Stimulated activated CD4-positive, alpha-beta T cell treated with anti-CD3 and anti-CD28 coated beads, TNF-alpha, amount 100 ng/mL, for 4 hours (primary cell): ENCODE data around the gene CLCN2.
"Not testable (repeated sequence)": the region's sequence is repeated elsewhere in the genome, so short reads cannot be mapped to it uniquely, and the experiment has no call there.

Source experiments
- DNase-seq, 3 experiments: peaks; one replicate each; pipeline ENCODE4 v3.0.0-alpha.2; 2020; ENCODE audit warnings: low read depth in 3 of 3

CLCN2 gene

GRCh38 chr3:184345317-184346144 is 15.9 kb downstream of the CLCN2 start:
- DNase-seq, result no peak

- no peak for DNase-seq
These were observed 16.7 kb downstream of the CLCN2 start for GRCh38 chr3:184344579-184345316.

GRCh38 chr3:184343200-184343876 is 18.1 kb downstream of the CLCN2 start:
- DNase-seq, result no peak

DNA sequence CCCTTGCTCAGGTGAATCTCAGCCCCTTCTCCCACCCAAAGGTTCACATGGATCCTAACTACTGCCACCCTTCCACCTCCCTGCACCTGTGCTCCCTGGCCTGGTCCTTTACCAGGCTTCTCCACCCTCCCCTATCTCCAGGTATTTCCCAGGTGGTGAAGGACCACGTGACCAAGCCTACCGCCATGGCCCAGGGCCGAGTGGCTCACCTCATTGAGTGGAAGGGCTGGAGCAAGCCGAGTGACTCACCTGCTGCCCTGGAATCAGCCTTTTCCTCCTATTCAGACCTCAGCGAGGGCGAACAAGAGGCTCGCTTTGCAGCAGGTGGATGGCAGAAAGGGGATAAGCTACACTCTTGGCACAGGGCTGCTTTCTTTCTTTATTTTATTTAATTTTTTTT is 19.5 kb downstream of the CLCN2 start:
- no peak for DNase-seq

DNA sequence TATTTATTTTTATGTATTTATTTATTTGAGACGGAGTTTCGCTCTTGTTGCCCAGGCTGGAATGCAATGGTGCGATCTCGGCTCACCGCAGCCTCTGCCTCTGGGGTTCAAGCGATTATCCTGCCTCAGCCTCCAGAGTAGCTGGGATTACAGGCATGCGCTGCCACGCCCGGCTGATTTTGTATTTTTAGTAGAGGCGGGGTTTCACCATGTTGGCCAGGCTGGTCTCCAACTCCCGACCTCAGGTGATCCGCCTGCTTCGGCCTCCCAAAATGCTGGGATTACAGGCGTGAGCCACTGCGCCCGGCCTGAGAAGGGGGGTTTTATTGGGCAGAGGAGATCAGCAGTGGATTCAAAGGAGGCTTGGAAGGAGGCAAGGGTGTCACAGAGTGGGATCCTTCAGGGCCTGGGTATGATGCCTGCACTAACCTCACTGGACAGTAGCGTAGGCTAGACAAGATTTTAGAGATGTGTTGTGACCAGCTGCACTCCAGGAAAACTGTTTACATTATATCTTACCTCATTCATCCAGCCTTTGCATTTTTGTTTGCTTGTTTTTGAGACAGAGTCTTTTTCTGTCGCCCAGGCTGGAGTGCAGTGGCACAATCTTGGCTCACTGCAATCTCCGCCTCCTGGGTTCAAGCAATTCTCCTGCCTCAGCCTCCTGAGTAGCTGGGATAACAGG is 21.8 kb downstream of the CLCN2 start:
- not testable (repeated sequence) for DNase-seq

GRCh38 chr3:184339001-184339400 is 22.4 kb downstream of the CLCN2 start:
- DNase-seq, result no peak

GRCh38 chr3:184338511-184338945 is 22.9 kb downstream of the CLCN2 start:
- DNase-seq, result no peak

- DNase-seq, result no peak
These were observed 23.4 kb downstream of the CLCN2 start for GRCh38 chr3:184337981-184338380.

DNA sequence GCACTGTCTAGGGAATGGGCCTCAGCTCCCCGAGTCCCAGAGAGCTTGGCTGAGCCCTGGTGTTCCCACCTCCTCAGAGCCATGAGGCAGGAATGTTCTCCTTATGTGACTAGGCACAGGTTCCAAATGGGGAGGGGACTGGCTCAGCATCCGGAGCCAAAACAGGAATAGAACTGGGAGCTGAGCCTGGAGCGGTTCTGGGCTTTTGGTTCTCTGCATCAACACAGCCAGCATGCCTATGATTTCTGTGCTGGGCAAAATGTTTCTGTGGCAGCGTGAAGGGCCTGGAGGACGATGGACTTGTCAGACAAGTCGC is 24.0 kb downstream of the CLCN2 start, which contains the start of gene FAM131A:
FAM131A (plus strand) TSS at position 202 of the 316 bp plus-strand sequence; CDS start at position 233, 31 bp downstream.
- DNase-seq, result no peak

GRCh38 chr3:184336547-184337398 is 24.6 kb downstream of the CLCN2 start:
- no peak for DNase-seq

DNA sequence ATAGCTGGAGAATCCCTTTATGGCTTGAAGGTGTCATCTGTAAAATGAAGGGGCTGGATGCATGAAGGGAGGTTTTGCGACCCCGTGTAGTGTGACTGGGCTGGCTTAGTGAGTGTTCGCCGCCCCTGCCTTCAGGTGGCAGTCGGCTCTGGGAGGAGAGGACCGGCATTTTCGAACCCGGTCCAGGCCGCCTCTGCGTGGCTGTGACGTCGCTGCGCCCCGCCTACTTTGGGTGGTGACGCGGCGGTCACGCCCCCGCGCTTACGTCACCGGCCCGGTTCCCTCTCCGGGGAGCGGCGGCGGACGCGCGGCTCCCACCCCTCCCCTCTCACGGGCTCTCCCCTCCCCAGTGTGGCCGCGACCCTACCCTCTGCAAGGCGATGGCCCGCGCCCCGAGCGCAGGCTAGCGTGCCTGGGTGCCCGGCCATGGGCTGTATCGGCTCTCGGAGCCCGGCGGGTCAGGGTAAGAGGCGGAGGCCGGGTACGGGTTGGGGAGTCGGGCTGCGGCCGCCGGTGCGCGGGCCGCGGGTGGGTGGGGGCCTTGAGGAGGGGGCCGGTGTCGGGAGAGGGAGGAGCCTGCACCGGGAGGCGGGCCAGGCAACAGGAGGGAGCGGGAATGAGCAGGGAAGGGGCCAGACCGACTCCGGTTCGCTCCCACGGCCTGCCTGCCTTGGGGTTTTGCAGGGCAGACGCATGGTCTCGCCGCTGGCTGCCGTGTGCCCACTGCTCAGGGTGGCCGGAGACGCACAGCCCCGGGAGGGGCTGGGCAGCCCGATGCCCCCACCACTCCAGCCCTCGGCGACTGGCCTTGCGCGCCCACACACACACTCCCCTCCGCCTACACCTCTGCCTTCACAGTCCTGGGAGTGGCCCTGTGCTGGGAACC is 25.5 kb downstream of the CLCN2 start:
- peak; percentile 80 to 91 (median 85) for DNase-seq

DNA sequence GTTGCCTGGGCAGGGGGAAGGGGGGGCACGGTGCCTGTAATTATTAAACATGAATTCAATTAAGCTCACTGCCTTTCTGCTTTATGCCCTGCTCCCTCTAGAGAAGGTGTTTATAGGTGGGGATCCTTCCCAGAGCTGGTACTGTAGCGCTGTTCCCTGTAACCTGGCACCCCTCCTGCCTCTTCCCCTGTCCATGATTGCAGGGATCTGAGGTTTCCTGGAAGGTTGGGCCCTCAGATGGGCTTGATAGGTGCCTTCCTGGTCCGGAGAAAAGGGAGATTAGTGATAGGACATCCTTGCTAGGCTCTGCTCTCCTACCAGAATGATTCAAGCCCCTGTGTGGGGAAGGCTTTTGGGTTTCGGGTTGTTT is 26.1 kb downstream of the CLCN2 start:
- DNase-seq, result no peak

- no peak for DNase-seq
These were observed 26.8 kb downstream of the CLCN2 start for GRCh38 chr3:184334470-184335158.

DNA sequence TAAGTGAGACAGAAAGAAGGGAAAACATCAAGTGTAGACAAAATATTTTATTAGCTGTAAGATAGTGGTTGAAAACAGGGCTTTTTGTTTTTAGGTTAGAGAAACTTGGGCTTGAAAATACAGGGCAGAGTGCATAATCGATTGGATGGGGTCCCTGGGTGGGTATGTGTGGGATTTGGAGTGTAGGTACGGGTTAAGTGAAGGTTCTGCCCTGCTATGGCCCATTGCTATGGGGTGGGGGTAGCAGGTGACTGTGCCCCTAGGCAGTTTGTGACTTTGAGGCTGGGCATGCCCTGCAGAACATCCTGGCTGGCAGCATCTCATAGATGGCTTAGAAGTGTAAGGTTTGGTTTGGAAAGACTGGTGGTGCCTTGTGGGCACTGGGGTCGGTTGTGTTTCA is 27.7 kb downstream of the CLCN2 start:
- DNase-seq, result no peak

DNA sequence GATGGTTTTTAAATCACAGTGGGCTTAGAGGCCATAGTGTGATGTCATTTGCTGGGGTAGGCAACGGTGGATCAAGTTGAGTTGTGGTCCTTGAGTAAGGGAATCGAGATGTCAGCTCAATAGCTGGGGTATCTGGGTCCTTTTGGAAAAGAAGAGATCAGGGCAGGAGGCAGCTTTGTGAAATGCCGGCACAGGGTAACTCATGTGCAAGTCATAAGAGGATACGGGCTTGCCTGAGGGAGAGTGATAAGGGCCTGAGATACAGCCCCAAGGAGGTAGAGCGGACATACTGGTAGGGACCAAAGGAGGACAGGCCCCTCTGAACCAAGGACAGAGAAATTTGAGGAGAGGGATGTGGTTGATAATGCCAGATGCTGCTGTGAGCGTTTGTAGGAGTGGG is 28.2 kb downstream of the CLCN2 start:
- DNase-seq, result no peak

GRCh38 chr3:184332370-184333090 is 28.9 kb downstream of the CLCN2 start:
- no peak for DNase-seq

- no peak for DNase-seq
These were observed 32.9 kb downstream of the CLCN2 start for GRCh38 chr3:184328516-184328915.

DNA sequence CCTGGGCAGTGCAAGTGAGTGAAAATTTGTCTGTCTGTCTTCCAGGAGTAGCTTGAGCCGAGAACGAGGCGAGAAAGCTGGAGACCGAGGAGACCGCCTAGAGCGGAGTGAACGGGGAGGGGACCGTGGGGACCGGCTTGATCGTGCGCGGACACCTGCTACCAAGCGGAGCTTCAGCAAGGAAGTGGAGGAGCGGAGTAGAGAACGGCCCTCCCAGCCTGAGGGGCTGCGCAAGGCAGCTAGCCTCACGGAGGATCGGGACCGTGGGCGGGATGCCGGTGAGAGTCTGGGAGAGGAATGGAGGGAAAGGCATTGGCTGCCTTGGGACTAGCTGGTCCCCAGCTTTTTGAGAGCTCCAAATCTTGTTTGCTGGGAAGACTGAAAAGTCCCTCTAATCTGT is 34.2 kb downstream of the CLCN2 start:
- DNase-seq, result no peak
